Bronchial epithelial cell (primary cell): ENCODE data around the gene CDC16. TPM values are rescaled to one million over a fixed set of nuclear protein-coding genes. Genes with fewer than 3 reads are reported as not detected.

Experiments
- DNase-seq: peaks from one replicate; pipeline ENCODE4 v3.0.0-alpha.2; 2010; ENCODE audit warnings: low read depth
- FAIRE-seq: peaks from 2 replicates; lab custom pipeline; 2011; peaks lifted over from hg19 to GRCh38; lab: Jason Lieb, UNC
- H3K27me3 ChIP-seq: 2 replicates; pipeline ENCODE4 v1.5.1; 2011; ENCODE audit warnings: low read length; ENCODE audit not compliant: control insufficient read depth, insufficient read depth
- H3K36me3 ChIP-seq: 2 replicates; pipeline ENCODE4 v1.5.1; 2011; ENCODE audit warnings: low read length; ENCODE audit not compliant: control insufficient read depth, insufficient read depth
- H3K4me3 ChIP-seq: 2 replicates; pipeline ENCODE4 v1.5.1; 2011; ENCODE audit warnings: mild to moderate bottlenecking, low read depth, low read length, control low read depth
- total RNA-seq: library from RNA; depleted of rRNA; stranded (reverse); fragments of >200 nt; gene quantifications from 2 replicates; pipeline ENCODE4 v1.2.1, GENCODE V29; 2014
- TF ChIP-seq, protein P1 (sequence below): IDR thresholded peaks from 2 replicates; pipeline ENCODE4 v1.5.1; 2011; ENCODE audit warnings: mild to moderate bottlenecking, moderate library complexity, low read length, control low read depth, inconsistent platforms; ENCODE audit not compliant: insufficient read depth, severe bottlenecking

CDC16 gene
- total RNA-seq, 1 donor from 2014 or later: 41.1 TPM

GRCh38 chr13:114279758-114280355 lies 45.2 kb downstream of the CDC16 start:
- Histone ChIP-seq H3K36me3 (peaks cover 3% of the 10 kb centered on the region), H3K4me3 (no peak overlapping the region), H3K27me3 (no peaks in the 10 kb centered on the region)
- no peak for FAIRE-seq
- TF ChIP-seq, protein P1, sequence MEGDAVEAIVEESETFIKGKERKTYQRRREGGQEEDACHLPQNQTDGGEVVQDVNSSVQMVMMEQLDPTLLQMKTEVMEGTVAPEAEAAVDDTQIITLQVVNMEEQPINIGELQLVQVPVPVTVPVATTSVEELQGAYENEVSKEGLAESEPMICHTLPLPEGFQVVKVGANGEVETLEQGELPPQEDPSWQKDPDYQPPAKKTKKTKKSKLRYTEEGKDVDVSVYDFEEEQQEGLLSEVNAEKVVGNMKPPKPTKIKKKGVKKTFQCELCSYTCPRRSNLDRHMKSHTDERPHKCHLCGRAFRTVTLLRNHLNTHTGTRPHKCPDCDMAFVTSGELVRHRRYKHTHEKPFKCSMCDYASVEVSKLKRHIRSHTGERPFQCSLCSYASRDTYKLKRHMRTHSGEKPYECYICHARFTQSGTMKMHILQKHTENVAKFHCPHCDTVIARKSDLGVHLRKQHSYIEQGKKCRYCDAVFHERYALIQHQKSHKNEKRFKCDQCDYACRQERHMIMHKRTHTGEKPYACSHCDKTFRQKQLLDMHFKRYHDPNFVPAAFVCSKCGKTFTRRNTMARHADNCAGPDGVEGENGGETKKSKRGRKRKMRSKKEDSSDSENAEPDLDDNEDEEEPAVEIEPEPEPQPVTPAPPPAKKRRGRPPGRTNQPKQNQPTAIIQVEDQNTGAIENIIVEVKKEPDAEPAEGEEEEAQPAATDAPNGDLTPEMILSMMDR: no peak
- no peak for DNase-seq

DNA sequence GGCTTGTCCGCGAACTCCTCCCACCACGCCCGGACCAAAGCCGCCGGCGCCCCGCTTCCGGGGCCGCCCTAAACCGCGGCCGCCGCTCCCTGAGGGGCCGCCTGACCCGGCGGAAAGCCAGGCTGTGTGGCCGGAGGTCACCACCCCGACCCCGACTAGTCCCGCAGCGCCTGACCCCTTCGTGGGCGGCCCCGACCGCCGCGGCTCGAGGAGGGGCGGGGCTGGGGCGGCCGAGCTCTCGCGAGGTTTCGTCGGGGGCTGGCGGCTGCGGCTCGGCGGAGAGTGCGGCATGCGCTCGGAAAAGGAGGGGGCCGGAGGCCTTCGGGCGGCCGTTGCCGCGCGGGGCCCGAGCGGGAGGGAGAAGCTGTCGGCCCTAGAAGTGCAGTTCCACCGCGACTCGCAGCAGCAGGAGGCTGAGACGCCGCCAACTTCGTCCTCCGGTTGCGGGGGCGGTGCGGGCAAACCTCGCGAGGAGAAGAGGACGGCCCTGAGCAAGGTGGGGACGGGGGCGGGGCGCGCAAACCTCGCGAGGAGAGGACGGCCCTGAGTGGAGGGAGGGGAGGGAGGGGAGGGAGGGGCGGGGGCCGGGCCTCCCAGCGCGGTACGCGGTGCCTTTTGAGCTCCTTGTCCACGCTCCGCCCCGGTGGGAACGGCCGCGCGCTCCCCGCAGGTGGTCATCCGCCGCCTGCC lies 46.8 kb downstream of the CDC16 start, which contains the start of gene UPF3A:
TSS of gene UPF3A (plus strand) at position 251 of the 690 bp plus-strand sequence. CDS start at position 290, 39 bp downstream.
- Histone ChIP-seq H3K36me3 (peaks cover 3% of the 10 kb centered on the region), H3K27me3 (no peaks in the 10 kb centered on the region), H3K4me3 (peak within 1 kb of the TSS; percentile 77)
- DNase-seq: peak; percentile 63
- TF ChIP-seq, protein P1: no peak
- no peak for FAIRE-seq

DNA sequence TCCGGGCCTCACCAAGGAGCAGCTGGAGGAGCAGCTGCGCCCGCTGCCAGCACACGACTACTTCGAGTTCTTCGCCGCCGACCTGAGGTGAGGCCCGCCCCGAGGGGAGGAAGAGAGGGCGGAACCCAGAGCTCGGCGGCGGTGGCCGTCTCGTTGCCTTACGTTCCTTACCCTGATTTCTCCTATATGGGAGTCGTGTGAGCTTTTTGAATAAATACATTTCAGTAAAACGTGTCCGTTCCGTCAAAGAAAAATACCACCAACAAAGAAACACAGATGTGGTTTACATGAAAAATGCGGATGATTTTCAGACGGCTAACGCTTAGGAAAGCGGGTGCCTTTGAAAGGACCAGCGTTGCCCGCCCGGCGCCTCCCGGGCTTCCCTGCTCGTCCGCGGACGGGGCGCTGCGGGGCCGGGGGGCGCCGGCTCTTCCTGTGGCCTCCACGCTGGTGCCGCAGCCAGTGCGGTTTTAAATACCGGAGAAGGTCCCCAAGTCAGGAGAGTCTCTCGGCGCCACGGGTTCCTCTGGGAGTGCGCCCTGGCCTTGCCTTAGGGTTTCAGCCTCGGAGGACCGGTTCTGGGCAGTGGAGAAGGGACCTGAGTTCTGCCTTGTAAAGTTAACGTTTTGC lies 47.5 kb downstream of the CDC16 start:
- DNase-seq (peak; percentile 60), FAIRE-seq (no peak)

DNA sequence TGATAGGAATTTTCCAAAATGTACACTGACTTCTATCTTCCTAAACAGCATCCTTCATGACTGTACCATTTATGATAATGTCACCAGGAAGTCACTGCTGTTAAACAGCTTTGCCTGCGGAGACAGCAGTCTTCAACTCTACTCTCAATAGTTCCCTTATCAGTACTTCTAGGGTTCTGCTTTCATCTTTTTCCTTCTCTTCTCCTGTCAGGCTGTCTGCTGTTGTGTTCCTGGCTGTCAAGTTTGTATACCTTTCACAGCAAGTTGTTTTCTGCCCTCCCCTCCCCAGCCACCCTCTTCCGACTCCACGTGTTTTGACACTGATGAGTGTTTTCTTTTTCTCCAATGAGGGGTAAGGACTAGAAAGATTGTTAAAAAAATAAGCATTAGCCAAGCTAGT lies 48.9 kb downstream of the CDC16 start:
- DNase-seq (no peak), FAIRE-seq (no peak)
- H3K27me3 ChIP-seq: no peaks in the 10 kb centered on the region
- TF ChIP-seq, protein P1: no peak
- no peak overlapping the region for H3K4me3 ChIP-seq
- peaks cover 10% of the 10 kb centered on the region for H3K36me3 ChIP-seq

More for the DNA sequence above, 47.5 kb downstream of the CDC16 start:
- H3K36me3 ChIP-seq: peaks cover 8% of the 10 kb centered on the region
- H3K4me3 ChIP-seq: peak overlapping the region; percentile 77
- TF ChIP-seq, protein P1: no peak
- H3K27me3 ChIP-seq: no peaks in the 10 kb centered on the region

- FAIRE-seq (no peak), DNase-seq (no peak)
- Histone ChIP-seq H3K4me3 (no peak overlapping the region), H3K27me3 (no peaks in the 10 kb centered on the region), H3K36me3 (peaks cover 11% of the 10 kb centered on the region)
- TF ChIP-seq, protein P1: no peak
Measured at GRCh38 chr13:114284680-114285079, 50.0 kb downstream of the CDC16 start.
